Neural crest cell (in vitro differentiated cells): Measurements from ENCODE around the gene PTPRK. TPM values are rescaled to one million over a fixed set of nuclear protein-coding genes. Genes with fewer than 3 reads are reported as not detected.

Source experiments
- DNase-seq: peaks from one replicate; pipeline ENCODE4 v3.0.0; 2021; ENCODE audit warnings: low read depth, mixed read lengths, low spot score
- H3K27ac Mint-ChIP-seq: one replicate; pipeline ENCODE4 v1.8.0; 2021; ENCODE audit warnings: mild to moderate bottlenecking, mixed read lengths; ENCODE audit not compliant: unreplicated experiment
- H3K27me3 Mint-ChIP-seq: 2 replicates; pipeline ENCODE4 v1.8.0; 2021; ENCODE audit warnings: low read depth, mild to moderate bottlenecking, mixed read lengths
- H3K36me3 Mint-ChIP-seq: 2 replicates; pipeline ENCODE4 v1.8.0; 2021; ENCODE audit warnings: low read depth, mild to moderate bottlenecking, mixed read lengths
- H3K4me1 Mint-ChIP-seq: 2 replicates; pipeline ENCODE4 v1.8.0; 2021; ENCODE audit warnings: mixed read lengths
- H3K4me3 Mint-ChIP-seq: one replicate; pipeline ENCODE4 v1.8.0; 2021; ENCODE audit warnings: mild to moderate bottlenecking, mixed read lengths
- H3K9me3 Mint-ChIP-seq: 2 replicates; pipeline ENCODE4 v1.8.0; 2021; ENCODE audit warnings: mixed read lengths
- total RNA-seq: library from RNA; stranded (reverse); gene quantifications from 2 replicates; pipeline ENCODE4 v1.2.1, GENCODE V29; 2021
- TF ChIP-seq, protein P1 (sequence below): fragments of 200-600 bp; sonication (generic); conservative IDR thresholded peaks from 2 replicates; pipeline ENCODE4 v1.5.0; 2021; ENCODE audit warnings: antibody characterized with exemption, mild to moderate bottlenecking

The PTPRK gene
- total RNA-seq, 1 donor from 2014 or later, result 30.8 TPM

DNA sequence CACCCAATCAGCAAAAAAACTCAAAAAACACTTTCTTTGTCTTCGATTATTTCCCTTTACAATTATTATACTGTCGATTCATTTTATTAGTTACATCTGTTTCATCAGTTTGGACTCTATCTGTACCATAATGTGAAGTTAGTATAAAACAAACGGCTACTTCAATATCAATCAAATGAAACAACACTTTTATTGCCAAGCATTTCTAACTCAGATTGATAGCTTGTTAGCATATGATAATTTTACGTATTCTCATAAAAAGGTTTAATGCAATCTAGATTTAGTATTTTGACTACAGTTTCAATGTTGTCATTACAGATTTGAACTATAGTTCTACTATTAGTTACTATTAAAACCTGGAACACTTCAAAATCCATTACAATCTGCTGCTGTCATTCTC lies 149.3 kb downstream of the PTPRK start:
- DNase-seq, result no peak
- Mint-ChIP-seq H3K27ac (no peak overlapping the region), H3K4me3 (no peak overlapping the region), H3K9me3 (peaks cover 9% of the 10 kb centered on the region), H3K27me3 (no peaks in the 10 kb centered on the region), H3K4me1 (no peaks in the 10 kb centered on the region), H3K36me3 (peaks cover 20% of the 10 kb centered on the region)
- TF ChIP-seq, protein P1, sequence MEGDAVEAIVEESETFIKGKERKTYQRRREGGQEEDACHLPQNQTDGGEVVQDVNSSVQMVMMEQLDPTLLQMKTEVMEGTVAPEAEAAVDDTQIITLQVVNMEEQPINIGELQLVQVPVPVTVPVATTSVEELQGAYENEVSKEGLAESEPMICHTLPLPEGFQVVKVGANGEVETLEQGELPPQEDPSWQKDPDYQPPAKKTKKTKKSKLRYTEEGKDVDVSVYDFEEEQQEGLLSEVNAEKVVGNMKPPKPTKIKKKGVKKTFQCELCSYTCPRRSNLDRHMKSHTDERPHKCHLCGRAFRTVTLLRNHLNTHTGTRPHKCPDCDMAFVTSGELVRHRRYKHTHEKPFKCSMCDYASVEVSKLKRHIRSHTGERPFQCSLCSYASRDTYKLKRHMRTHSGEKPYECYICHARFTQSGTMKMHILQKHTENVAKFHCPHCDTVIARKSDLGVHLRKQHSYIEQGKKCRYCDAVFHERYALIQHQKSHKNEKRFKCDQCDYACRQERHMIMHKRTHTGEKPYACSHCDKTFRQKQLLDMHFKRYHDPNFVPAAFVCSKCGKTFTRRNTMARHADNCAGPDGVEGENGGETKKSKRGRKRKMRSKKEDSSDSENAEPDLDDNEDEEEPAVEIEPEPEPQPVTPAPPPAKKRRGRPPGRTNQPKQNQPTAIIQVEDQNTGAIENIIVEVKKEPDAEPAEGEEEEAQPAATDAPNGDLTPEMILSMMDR, result no peak

DNA sequence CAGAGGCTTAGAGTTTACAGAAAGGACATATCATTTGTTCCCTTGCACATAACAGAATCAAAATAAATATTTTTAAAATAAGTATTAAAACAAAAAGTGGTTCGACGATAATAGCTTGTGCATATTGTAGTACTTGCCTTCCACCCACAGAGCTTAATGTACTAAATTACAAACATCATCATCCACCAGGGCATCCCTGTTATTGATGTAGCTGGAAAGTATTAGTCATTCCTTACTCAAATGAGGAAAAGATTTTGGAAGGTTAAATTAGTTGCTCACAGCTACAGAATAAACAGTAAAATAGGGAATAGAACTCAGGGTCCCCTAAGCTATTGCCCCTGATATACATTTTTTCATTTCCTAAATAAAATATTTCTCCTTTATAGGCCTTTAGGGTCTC lies 150.3 kb downstream of the PTPRK start:
- Mint-ChIP-seq H3K9me3 (peaks cover 9% of the 10 kb centered on the region), H3K4me3 (no peak overlapping the region), H3K36me3 (peaks cover 10% of the 10 kb centered on the region), H3K27ac (no peak overlapping the region), H3K27me3 (no peaks in the 10 kb centered on the region), H3K4me1 (no peaks in the 10 kb centered on the region)
- TF ChIP-seq, protein P1, result no peak
- no peak for DNase-seq

DNA sequence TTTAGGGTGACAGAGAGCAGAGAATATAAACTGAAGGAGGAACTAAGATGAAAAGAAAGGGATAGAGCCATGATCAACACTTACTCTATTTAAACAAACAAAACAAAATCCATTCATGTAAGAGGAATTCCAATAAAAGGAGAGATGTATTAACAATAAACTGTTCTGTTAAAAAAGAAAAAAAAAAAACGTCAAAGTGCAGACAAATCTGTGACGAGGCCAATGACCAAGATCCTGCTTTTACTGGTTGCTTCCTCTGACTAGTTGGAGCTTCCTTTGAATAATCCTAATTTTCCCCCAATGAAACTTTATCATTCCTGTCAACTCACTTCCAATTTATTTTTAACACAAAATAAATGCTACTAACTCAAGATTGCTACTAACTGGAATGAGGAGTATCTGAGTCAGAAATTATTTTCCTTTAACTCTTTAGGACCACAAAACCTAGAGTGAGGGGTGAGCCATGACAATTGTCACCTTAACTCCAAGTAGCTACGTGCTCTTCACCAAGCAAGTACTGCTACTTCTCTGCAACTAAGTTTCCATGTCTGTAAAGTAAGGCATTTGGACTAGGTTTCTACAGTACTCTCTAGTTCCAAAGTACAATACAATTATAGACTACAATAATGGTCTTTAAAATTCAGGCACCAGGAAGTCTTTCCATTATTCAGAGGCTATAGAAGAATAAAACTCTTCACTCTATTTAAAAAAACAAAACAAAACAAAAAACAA lies 152.0 kb downstream of the PTPRK start:
- Mint-ChIP-seq H3K36me3 (no peaks in the 10 kb centered on the region), H3K4me1 (no peaks in the 10 kb centered on the region), H3K27ac (no peak overlapping the region), H3K4me3 (no peak overlapping the region), H3K27me3 (no peaks in the 10 kb centered on the region), H3K9me3 (no peaks in the 10 kb centered on the region)
- TF ChIP-seq, protein P1, result no peak
- DNase-seq, result no peak

DNA sequence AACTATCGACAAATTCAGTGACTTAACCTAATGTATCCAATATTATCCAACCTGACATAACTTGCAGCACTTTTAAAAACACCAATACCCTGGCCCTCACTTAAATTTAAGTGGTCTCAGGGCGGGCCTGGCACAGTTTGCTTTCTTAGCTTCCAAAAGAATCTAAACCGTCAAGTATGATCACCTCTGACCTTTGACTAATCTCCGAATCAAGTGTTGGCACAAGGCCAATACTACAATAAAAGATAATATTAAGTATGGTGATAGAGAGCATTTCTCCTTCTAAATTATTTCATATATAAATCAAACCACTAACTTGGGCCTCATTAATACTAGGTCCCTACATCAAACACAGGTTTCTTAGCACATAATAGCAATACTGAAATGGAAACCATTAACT lies 153.0 kb downstream of the PTPRK start:
- no peak for DNase-seq
- TF ChIP-seq, protein P1, result no peak

DNA sequence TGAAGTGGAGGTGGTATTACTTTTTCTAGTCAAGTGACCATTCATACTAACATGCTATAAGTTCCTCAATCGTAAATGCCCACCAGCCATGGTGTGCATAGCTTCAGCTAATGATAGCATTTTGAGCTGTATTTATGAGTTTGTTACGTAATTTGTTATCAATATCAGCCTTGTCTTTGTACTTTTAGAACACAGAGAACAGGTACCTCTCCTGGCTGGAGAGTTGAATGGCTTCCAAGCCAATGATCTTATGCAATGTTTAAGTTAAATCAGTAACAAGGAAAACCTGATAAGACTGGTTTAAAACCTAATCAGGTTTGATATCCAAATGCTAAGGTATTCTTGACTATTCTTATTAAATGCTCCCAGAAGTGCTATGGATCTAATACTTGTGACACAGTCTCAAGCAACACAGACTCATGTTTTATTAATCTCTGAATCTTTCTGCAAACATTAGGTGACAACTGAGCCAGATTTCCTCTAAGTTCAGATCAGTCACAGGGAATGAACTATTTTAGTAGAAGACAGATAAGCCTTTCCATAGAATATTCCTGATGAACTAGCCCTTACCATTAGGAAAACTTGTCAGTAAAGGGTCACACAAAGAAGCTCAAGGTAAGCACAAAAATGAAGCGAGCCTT lies 154.8 kb downstream of the PTPRK start:
- TF ChIP-seq, protein P1, result no peak
- Mint-ChIP-seq H3K9me3 (peaks cover 3% of the 10 kb centered on the region), H3K4me1 (no peaks in the 10 kb centered on the region), H3K27ac (no peak overlapping the region), H3K4me3 (no peak overlapping the region), H3K27me3 (no peaks in the 10 kb centered on the region), H3K36me3 (no peaks in the 10 kb centered on the region)
- no peak for DNase-seq

More for the DNA sequence above, 153.0 kb downstream of the PTPRK start:
- no peak overlapping the region for H3K27ac Mint-ChIP-seq
- H3K27me3 Mint-ChIP-seq, result no peaks in the 10 kb centered on the region
- H3K4me3 Mint-ChIP-seq, result no peak overlapping the region
- H3K9me3 Mint-ChIP-seq, result no peaks in the 10 kb centered on the region
- H3K4me1 Mint-ChIP-seq, result no peaks in the 10 kb centered on the region
- no peaks in the 10 kb centered on the region for H3K36me3 Mint-ChIP-seq
